ENCODE results near the gene SP140.
"Not testable (repeated sequence)": the region's sequence is repeated elsewhere in the genome, so short reads cannot be mapped to it uniquely, and the experiment has no call there.

SP140 gene

DNA sequence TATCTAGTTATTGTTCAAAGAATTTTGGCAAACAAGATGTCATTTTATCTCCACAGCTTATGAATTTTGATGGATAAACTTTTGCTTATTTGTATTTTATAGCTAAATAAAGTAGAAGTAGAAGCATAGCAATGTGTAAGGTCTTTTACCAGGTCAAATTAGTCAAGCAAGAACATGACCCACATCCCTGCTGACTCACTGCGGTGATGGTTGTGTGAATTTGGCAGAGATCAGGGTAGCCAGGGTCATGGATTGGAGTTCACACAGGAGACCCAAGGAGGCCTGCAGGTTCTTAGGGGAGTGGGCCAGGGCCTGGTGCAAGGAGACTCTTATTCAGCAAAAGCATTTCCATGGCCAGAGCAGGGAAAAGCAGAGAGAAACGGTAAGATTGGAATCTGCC, 18.7 kb downstream of the SP140 start:
- DNase-seq, result no peak
- no peak for TF ChIP-seq POLR2A (IDR thresholded peaks at IDR 0.05; ENCODE audit: low read length)
- TF ChIP-seq GATA1 (IDR thresholded peaks at IDR 0.05; ENCODE audit: low read depth, low read length), result no peak

DNA sequence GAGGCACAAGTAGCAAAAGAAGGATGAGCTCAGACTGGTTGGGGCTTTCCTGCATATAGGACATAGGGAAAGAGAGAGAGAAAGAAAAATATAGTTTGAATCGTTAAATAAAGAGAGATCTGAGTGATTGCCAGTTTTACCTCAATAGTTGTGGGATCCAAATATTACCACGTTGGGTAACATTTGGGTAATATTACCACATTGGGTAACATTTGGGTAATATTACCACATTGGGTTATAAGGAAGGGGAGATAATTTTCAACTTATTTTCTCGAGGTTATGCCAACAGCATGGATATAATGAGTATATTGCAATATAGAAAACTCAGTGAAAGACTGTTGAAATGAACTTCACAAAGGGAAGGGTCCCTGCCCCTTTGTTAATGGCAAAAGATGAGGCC, 20.7 kb downstream of the SP140 start:
- no peak for DNase-seq
- TF ChIP-seq POLR2A (IDR thresholded peaks at IDR 0.05; ENCODE audit: low read length) (no peak), GATA1 (IDR thresholded peaks at IDR 0.05; ENCODE audit: low read depth, low read length) (no peak)

- TF ChIP-seq GATA1 (IDR thresholded peaks at IDR 0.05; ENCODE audit: low read depth, low read length), result no peak
- no peak for TF ChIP-seq POLR2A (IDR thresholded peaks at IDR 0.05; ENCODE audit: low read length)
- no peak for DNase-seq
Measured at GRCh38 chr2:230250231-230250630, 24.7 kb downstream of the SP140 start.

DNA sequence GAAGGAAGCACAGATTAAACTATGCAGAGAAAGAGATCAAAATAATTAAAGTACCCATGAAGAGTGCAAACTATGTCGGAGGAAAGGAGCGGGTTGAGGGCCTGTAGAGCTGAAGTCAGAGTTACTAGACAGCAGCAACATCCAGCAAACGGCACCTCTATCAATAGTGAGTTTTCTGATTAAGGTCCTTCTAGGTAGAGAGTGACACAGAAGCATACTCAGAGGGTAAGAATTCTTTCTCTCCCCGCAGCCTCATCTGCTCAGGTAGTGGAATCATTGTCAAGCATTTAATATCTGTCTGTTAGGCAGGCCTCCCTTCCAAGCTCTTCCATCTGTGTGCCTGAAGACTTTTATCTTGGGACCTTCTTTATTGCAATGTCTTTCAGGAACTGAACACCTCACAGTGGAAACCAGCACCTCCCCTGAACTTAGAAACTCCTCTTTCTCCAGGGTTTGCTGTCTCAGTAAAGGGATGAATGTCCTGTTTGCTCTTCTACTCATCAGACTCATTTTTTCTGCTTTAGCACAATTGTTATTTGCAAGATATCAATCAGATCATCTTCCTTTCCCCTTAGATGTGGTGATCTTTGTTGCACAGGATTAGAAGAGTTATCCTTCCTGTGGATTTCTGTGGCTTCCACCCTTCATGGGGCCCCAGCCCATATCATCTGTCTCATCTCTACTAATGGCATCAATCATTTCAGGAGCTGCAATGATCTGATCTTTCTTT, 28.8 kb downstream of the SP140 start:
- TF ChIP-seq POLR2A (IDR thresholded peaks at IDR 0.05; ENCODE audit: low read length) (no peak), GATA1 (IDR thresholded peaks at IDR 0.05; ENCODE audit: low read depth, low read length) (no peak)
- no peak for DNase-seq

DNA sequence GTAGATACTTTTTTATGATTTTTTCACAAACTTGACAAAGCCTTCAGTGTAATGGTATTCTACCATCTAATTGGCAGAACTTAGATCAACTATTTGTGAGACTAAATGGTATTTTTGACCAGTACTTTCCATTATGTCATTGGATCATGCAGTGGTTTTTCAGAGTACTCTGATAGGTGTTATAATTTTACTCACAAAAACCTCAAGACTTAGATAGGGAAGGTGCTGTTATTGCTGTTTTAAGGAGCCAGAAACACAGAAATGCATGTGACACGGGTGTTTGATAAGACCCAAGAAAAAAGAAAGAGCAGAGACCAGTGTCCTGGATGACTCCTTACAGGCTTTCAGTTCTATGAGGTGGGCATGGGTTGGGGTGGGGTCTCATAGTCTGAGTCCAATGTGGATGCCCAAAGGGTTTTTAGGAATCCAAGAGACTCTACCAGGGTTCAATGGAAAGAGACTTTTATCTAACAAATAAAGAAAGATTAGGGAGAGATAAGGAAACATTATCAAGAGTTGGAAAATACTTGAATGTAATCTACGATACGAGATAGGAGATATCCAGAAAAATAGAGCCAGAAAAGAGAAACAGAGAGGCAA, 31.3 kb downstream of the SP140 start:
- no peak for TF ChIP-seq POLR2A (IDR thresholded peaks at IDR 0.05; ENCODE audit: low read length)
- DNase-seq, result no peak

- no peak for TF ChIP-seq GATA1 (IDR thresholded peaks at IDR 0.05; ENCODE audit: low read depth, low read length)
- TF ChIP-seq POLR2A (IDR thresholded peaks at IDR 0.05; ENCODE audit: low read length), result no peak
- DNase-seq, result no peak
Measured at GRCh38 chr2:230258483-230258882, 32.9 kb downstream of the SP140 start.

DNA sequence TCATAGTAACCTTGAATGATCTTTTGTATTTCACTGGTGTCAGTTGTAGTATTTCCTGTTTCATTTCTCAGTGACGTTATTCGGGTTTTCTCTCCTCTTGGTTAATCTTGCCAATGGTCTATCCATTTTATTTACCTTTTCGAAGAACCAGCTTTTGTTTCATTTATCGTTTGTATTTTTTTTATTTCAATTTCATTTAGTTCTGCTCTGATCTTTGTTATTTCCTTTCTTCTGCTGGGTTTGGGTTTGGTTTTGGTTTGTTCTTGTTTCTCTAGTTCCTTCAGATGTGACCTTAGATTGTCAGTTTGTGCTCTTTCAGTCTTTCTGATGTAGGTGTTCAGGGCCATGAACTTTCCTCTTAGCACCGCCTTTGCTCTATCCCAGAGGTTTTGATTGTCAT, 36.7 kb downstream of the SP140 start:
- TF ChIP-seq GATA1 (IDR thresholded peaks at IDR 0.05; ENCODE audit: low read depth, low read length) (no peak), POLR2A (IDR thresholded peaks at IDR 0.05; ENCODE audit: low read length) (no peak)
- no peak for DNase-seq

- not testable (repeated sequence) for DNase-seq
Measured at GRCh38 chr2:230264945-230265344, 39.4 kb downstream of the SP140 start.

- no peak for TF ChIP-seq GATA1 (IDR thresholded peaks at IDR 0.05; ENCODE audit: low read depth, low read length)
- no peak for TF ChIP-seq POLR2A (IDR thresholded peaks at IDR 0.05; ENCODE audit: low read length)
- no peak for DNase-seq
Measured at GRCh38 chr2:230266638-230267037, 41.1 kb downstream of the SP140 start.

DNA sequence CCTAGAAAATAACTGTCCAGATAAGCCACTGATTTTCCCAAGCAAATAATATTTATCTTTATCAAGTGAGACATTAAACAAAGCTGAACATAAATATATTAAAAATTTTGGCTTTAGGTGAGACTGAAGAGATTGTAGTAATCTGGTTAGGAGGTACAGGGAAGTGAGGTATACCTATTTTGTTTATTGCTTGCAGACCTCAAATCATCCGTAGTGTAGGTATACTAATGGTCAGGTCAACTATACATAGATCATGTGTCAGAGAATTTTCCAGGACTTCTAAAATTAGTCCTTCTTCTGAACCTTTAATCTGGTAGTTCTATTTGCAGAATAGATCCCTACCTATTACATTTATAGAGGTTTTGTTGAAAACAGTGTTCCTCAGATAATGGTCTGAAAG, 41.5 kb downstream of the SP140 start:
- DNase-seq, result no peak
- no peak for TF ChIP-seq GATA1 (IDR thresholded peaks at IDR 0.05; ENCODE audit: low read depth, low read length)
- no peak for TF ChIP-seq POLR2A (IDR thresholded peaks at IDR 0.05; ENCODE audit: low read length)

GRCh38 chr2:230267556-230267955, 42.0 kb downstream of the SP140 start:
- DNase-seq, result no peak
- no peak for TF ChIP-seq GATA1 (IDR thresholded peaks at IDR 0.05; ENCODE audit: low read depth, low read length)
- TF ChIP-seq POLR2A (IDR thresholded peaks at IDR 0.05; ENCODE audit: low read length), result no peak

- DNase-seq, result no peak
- TF ChIP-seq GATA1 (IDR thresholded peaks at IDR 0.05; ENCODE audit: low read depth, low read length) (no peak), POLR2A (IDR thresholded peaks at IDR 0.05; ENCODE audit: low read length) (no peak)
Measured at GRCh38 chr2:230268606-230269243, 43.2 kb downstream of the SP140 start.

- no peak for DNase-seq
- TF ChIP-seq GATA1 (IDR thresholded peaks at IDR 0.05; ENCODE audit: low read depth, low read length) (no peak), POLR2A (IDR thresholded peaks at IDR 0.05; ENCODE audit: low read length) (no peak)
Measured at GRCh38 chr2:230269715-230270114, 44.2 kb downstream of the SP140 start.

DNA sequence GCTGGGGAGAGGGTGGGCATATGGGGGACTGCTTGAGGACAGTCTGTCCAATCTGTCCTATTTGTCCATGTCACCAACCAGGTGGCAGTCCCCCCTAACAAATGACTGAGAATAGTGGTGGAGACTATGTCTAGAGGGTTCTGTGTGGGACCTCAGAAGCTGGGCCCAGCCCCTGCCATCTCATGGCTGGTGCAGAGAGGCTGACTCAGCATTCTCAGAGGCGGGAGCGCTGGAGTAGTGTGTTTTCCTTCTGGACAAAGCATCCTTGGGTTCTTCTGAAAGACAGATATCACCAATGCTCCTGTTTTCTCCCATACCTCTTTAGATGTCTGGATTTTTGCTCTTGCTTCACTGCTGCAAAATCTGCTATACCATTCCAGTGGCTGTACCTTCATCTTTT, 57.4 kb downstream of the SP140 start:
- no peak for DNase-seq
- TF ChIP-seq GATA1 (IDR thresholded peaks at IDR 0.05; ENCODE audit: low read depth, low read length), result no peak
- no peak for TF ChIP-seq POLR2A (IDR thresholded peaks at IDR 0.05; ENCODE audit: low read length)

- TF ChIP-seq POLR2A (IDR thresholded peaks at IDR 0.05; ENCODE audit: low read length), result no peak
- no peak for TF ChIP-seq GATA1 (IDR thresholded peaks at IDR 0.05; ENCODE audit: low read depth, low read length)
- no peak for DNase-seq
Measured at GRCh38 chr2:230286048-230286447, 60.5 kb downstream of the SP140 start.

GRCh38 chr2:230289311-230289710, 63.8 kb downstream of the SP140 start:
- DNase-seq, result peak; percentile 26 to 40

Measured in erythroblast (primary cell).